K562 (cell line): ENCODE measurements around the gene ARMC9. TPM values are rescaled to one million over a fixed set of nuclear protein-coding genes. Genes with fewer than 3 reads are reported as not detected.

Source experiments
- ATAC-seq: fragments of 200-7000 bp; cut with Tn5 transposase; 3 replicates; pipeline ENCODE4 v1.9.1; 2020; ENCODE audit warnings: moderate library complexity
- BruUV-seq: library from RNA; stranded (reverse); fragments of 400-500 nt; replicated peaks from 2 replicates; lab custom pipeline; 2021; lab: Mats Ljungman, UMichigan
- CTCF ChIA-PET: fragments of 300-600 bp; formaldehyde crosslinking; extraction: SDS; loops from one replicate; lab custom pipeline; 2021; ENCODE audit warnings: low intra/inter-chr PET ratio; lab: Yijun Ruan, JAX
- POLR2A ChIA-PET: fragments of 300-600, 350-650 bp; sonication (Branson Sonifier 250); formaldehyde crosslinking; extraction: SDS; loops from one replicate; lab custom pipeline; 2021; ENCODE audit warnings: antibody characterized with exemption, inconsistent platforms; lab: Yijun Ruan, JAX
- DNase-seq, 4 experiments: peaks; one replicate each; pipeline versions ENCODE4 v3.0.0 to v3.0.0-alpha.2; 2011 to 2018; ENCODE audit warnings: low spot score in 3 of 4, mixed read lengths in 3 of 4; ENCODE audit errors: extremely low read depth in 1 of 4
- FAIRE-seq: peaks from 2 replicates; lab custom pipeline; 2011; peaks lifted over from hg19 to GRCh38; lab: Jason Lieb, UNC
- H2AFZ ChIP-seq: 2 replicates; pipeline ENCODE4 v1.6.0; 2011; ENCODE audit warnings: low read depth, low read length, control low read depth, inconsistent platforms
- H3K27ac ChIP-seq: fragments of 200-600 bp; 3 replicates; pipeline ENCODE4 v1.8.0; 2011; ENCODE audit warnings: low read depth, mild to moderate bottlenecking, control low read depth, inconsistent platforms, low read length, moderate library complexity, mixed read lengths; ENCODE audit errors: extremely low read depth
- H3K27me3 ChIP-seq, 2 experiments: fragments of 300-600 bp in 1 of 2; 2 replicates in 1 of 2; 3 replicates in 1 of 2; pipeline versions ENCODE4 v1.6.0 to v1.8.0; 2011; ENCODE audit warnings: inconsistent platforms in 2 of 2, low read length in 2 of 2, mild to moderate bottlenecking in 1 of 2, mixed read lengths in 1 of 2, moderate library complexity in 1 of 2; ENCODE audit not compliant: control insufficient read depth in 2 of 2, insufficient read depth in 2 of 2
- H3K36me3 ChIP-seq: fragments of 300-600 bp; 3 replicates; pipeline ENCODE4 v1.8.0; 2011; ENCODE audit warnings: mild to moderate bottlenecking, low read length, inconsistent platforms; ENCODE audit not compliant: control insufficient read depth, insufficient read depth
- H3K4me1 ChIP-seq, 2 experiments: fragments of 200-600 bp in 1 of 2; replicated peaks in 1 of 2; 2 replicates in 1 of 2; 3 replicates in 1 of 2; pipeline versions ENCODE4 v1.5.1 to v1.8.0; 2011; ENCODE audit warnings: inconsistent platforms in 2 of 2, low read length in 2 of 2, mild to moderate bottlenecking in 1 of 2, mixed read lengths in 1 of 2, moderate library complexity in 1 of 2; ENCODE audit not compliant: control insufficient read depth in 2 of 2, insufficient read depth in 2 of 2
- H3K4me2 ChIP-seq: 2 replicates; pipeline ENCODE4 v1.6.1; 2011; ENCODE audit warnings: low read length, control low read depth, inconsistent platforms, mixed read lengths; ENCODE audit not compliant: insufficient read depth
- H3K4me3 ChIP-seq: fragments of 200-600 bp; sonication (generic), shearing (Covaris generic); 2 replicates; pipeline ENCODE4 v1.5.1; 2016; ENCODE audit warnings: control low read depth, inconsistent platforms
- H3K79me2 ChIP-seq: fragments of 200-600 bp; 3 replicates; pipeline ENCODE4 v1.8.0; 2011; ENCODE audit warnings: low read length, inconsistent platforms; ENCODE audit not compliant: control insufficient read depth, insufficient read depth
- H3K9ac ChIP-seq, 2 experiments: 2 replicates each; pipeline versions ENCODE4 v1.6.0 to v1.6.1; 2011; ENCODE audit warnings: low read depth in 2 of 2, low read length in 2 of 2, control low read depth in 1 of 2, inconsistent platforms in 1 of 2, mild to moderate bottlenecking in 1 of 2, mixed read lengths in 1 of 2; ENCODE audit not compliant: insufficient read depth in 1 of 2
- H3K9me1 ChIP-seq: one replicate; pipeline ENCODE4 v1.6.0; 2011; ENCODE audit warnings: inconsistent platforms, mild to moderate bottlenecking, low read length, moderate library complexity; ENCODE audit not compliant: control insufficient read depth, insufficient read depth
- H3K9me3 ChIP-seq: replicated peaks from 2 replicates; pipeline ENCODE4 v1.5.1; 2011; ENCODE audit warnings: low read depth, low read length, inconsistent platforms; ENCODE audit not compliant: control insufficient read depth, insufficient read depth
- H4K20me1 ChIP-seq: replicated peaks from 2 replicates; pipeline ENCODE4 v1.6.1; 2011; ENCODE audit warnings: low read length, inconsistent platforms, mixed read lengths; ENCODE audit not compliant: control insufficient read depth, insufficient read depth
- FOSL1 ChIP-seq: fragments of 200-800 bp; sonication (Bioruptor generic); conservative IDR thresholded peaks from 2 replicates; pipeline ENCODE4 v1.6.1; 2016; ENCODE audit warnings: missing genetic modification characterization, missing compliant biosample characterization
- ZNF384 ChIP-seq: IDR thresholded peaks from 2 replicates; pipeline ENCODE4 v1.6.1; 2012; ENCODE audit warnings: low read depth, low read length, improper control_type of control experiment
- ZNF507 ChIP-seq: conservative IDR thresholded peaks from 2 replicates; pipeline ENCODE4 v1.6.1; 2017; ENCODE audit warnings: missing genetic modification characterization, missing compliant biosample characterization
- WGBS: fragments of 100-300 bp; shearing (Covaris generic); methylation state at CpG from one replicate; pipeline ENCODE4 v1.1.6; 2016; ENCODE audit warnings: low coverage, mixed read lengths; ENCODE audit not compliant: insufficient coverage; ENCODE audit errors: missing lambda C conversion rate; 5-methylcytosine and 5-hydroxymethylcytosine counted together
- in situ Hi-C: fragments of 300-500 bp; cut with MboI; formaldehyde crosslinking; loops from 4 replicates; pipeline ENCODE4 v1.15.0; 2018; ENCODE audit warnings: inconsistent platforms, mixed read lengths
- intact Hi-C: fragments of 100-400 bp; cut with micrococcal nuclease; formaldehyde crosslinking; loops from 2 replicates; pipeline ENCODE4 v1.14.2; 2022
- polyA plus RNA-seq, 8 experiments: library from polyadenylated mRNA; depleted of rRNA in 4 of 8; stranded (reverse) in 5 of 8; unstranded in 3 of 8; fragments of >200 nt; fragmentation: Nextera tagmentation in 2 of 8; fragmentation: Illumina TruSeq in 1 of 8; extraction: Ambion mirVana in 2 of 8; extraction: Trizol in 1 of 8; gene quantifications; 2 replicates each; pipeline versions ENCODE4 v1.2.1 to v1.2.3, GENCODE V29; 2011 to 2014; ENCODE audit warnings: inconsistent platforms in 1 of 8, missing spikeins in 1 of 8
- total RNA-seq, 7 experiments: library from RNA; depleted of rRNA in 6 of 7; stranded (reverse); fragments of >200 nt in 6 of 7; fragmentation: Illumina TruSeq in 2 of 7; extraction: Trizol in 2 of 7; gene quantifications; 2 replicates each; pipeline versions ENCODE4 v1.2.1 to v1.2.3, GENCODE V29; 2011 to 2021; ENCODE audit warnings: low replicate concordance in 1 of 7
- TF ChIP-seq, protein P1 (sequence below): fragments of 250-450 bp; sonication (Bioruptor Pico); IDR thresholded peaks from 2 replicates; pipeline ENCODE4 v1.4.0; 2020; ENCODE audit warnings: borderline replicate concordance
- TF ChIP-seq, protein P2 (sequence below), 2 experiments: fragments of 450-650 bp in 1 of 2; sonication (generic) in 1 of 2; formaldehyde crosslinking in 1 of 2; IDR thresholded peaks in 1 of 2; conservative IDR thresholded peaks in 1 of 2; 2 replicates each; pipeline versions ENCODE4 v1.6.1 to v1.8.1; 2016 to 2023; ENCODE audit warnings: mild to moderate bottlenecking in 2 of 2, moderate library complexity in 2 of 2, inconsistent platforms in 1 of 2, missing genetic modification reagents in 1 of 2

The ARMC9 gene
- total and polyA plus RNA-seq, 9 of the 15 experiments (the other 6 are each of a cell fraction or from before 2014, with no cell fraction given) = 0.36 to 2.3 (median 1.1) TPM

DNA sequence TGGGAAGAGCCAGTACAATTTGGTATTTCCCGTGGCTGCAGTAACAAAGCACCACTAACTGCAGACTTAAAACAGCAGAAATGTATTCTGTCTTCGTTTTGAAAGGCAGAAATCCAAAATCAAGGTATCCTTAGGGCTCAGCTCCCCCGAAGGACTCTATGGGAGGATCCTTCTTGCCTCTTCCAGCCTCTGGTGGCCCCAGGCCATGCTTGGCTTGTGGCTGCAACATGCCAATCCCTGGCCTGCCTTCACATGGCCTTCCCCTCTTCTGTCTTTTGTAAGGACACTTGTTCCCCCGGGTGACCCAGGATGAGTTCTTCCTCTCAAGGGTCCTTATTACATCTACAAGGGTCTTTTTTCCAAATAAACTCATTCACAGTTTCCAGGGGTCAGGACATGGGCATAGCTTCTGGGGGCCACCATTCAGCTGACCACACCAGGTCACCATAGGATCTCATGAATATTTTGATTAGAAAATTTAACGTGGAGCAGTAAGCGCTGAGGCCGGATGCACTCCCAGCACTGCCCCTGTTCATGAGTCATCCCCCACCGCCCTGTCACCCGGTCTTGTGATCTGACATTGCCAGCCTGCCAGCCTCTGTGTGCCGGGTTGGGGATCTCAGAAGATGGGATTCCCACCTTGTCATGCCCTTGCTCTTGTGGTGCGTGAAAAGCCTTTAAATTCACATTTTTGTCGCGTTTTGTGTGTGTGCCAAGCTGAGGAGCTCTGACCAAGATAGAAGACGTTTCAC lies 135.9 kb downstream of the ARMC9 start:
- H2AFZ ChIP-seq = no peak overlapping the region
- ChIA-PET POLR2A (interaction anchor here (0.9 kb wide), 1 partner anchor 15 kb away, joined by 3 read pairs; no protein-coding TSS in a partner anchor), CTCF (no interaction called here)
- no peaks in the 10 kb centered on the region for H3K9me3 ChIP-seq
- TF ChIP-seq, protein P1, sequence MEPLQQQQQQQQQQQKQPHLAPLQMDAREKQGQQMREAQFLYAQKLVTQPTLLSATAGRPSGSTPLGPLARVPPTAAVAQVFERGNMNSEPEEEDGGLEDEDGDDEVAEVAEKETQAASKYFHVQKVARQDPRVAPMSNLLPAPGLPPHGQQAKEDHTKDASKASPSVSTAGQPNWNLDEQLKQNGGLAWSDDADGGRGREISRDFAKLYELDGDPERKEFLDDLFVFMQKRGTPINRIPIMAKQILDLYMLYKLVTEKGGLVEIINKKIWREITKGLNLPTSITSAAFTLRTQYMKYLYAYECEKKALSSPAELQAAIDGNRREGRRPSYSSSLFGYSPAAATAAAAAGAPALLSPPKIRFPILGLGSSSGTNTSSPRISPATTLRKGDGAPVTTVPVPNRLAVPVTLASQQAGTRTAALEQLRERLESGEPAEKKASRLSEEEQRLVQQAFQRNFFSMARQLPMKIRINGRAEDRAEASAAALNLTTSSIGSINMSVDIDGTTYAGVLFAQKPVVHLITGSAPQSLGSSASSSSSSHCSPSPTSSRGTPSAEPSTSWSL (CRISPR knock-in tag) = no peak
- TF ChIP-seq ZNF384 (no peak), FOSL1 (tag) (peak; percentile 56), ZNF507 (tag) (no peak)
- TF ChIP-seq, protein P2, sequence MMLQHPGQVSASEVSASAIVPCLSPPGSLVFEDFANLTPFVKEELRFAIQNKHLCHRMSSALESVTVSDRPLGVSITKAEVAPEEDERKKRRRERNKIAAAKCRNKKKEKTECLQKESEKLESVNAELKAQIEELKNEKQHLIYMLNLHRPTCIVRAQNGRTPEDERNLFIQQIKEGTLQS (IDR thresholded peaks at IDR 0.05) = peak; percentile 35; the same call in 1 of the 2 replicates
- TF ChIP-seq, protein P2 (CRISPR knock-in tag; conservative IDR thresholded peaks at IDR 0.05) = no peak
- FAIRE-seq = no peak
- H3K9ac ChIP-seq = no peak overlapping the region
- H3K27me3 ChIP-seq = peaks cover 0 to 57% of the 10 kb centered on the region in 2 experiments; a peak in 3 of 5 replicates
- H3K4me3 ChIP-seq = no peak overlapping the region
- H3K4me1 ChIP-seq = peaks cover 0 to 2% of the 10 kb centered on the region in 2 experiments; a peak in 1 of 5 replicates
- BruUV-seq = no TSS peak
- no peaks in the 10 kb centered on the region for H3K36me3 ChIP-seq
- H4K20me1 ChIP-seq = no peaks in the 10 kb centered on the region
- in situ Hi-C loops (no loop called here), intact Hi-C loops (no loop called here)
- no peaks in the 10 kb centered on the region for H3K9me1 ChIP-seq
- ATAC-seq = no peak
- no peak overlapping the region for H3K27ac ChIP-seq
- H3K79me2 ChIP-seq = no peaks in the 10 kb centered on the region
- under 1% methylated on average over 14 of the region's 14 CpGs for WGBS
- DNase-seq = no peak
- H3K4me2 ChIP-seq = no peak overlapping the region
